CD4-positive, alpha-beta T cell treated with Interleukin-17A for 1 hour (primary cell): ENCODE measurements around the gene OSTC.

Source experiments
- DNase-seq: peaks from one replicate; pipeline ENCODE4 v3.0.0-alpha.2; 2020

OSTC gene

DNA sequence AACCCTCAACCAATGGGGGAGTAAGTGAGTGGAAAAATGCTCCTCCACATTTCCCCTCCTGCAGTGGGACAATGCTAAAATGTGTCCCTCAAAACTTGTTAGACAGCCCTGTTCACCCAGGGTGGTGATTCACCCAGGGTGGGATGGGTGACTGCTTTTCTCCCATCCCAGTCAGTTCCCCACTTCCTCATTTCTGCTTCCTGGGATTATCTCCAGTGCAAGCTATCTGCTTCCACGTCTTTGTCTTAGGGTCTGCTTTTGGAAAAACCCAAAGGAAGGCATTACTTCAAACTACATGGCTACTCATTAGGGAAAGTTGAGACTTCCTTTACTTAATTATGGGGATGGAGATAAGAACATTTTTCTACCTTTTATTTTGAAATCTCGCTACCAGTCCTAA lies 67.0 kb downstream of the OSTC start:
- DNase-seq = no peak
